ENCODE data around the gene STARD13. TPM values are rescaled to one million over a fixed set of nuclear protein-coding genes. Genes with fewer than 3 reads are reported as not detected.

The STARD13 gene
- total RNA-seq, 2 experiments from 2014 or later, result 0.57 TPM; not detected in 1

GRCh38 chr13:33252135-33252534 lies 33.4 kb downstream of the STARD13 start:
- Histone ChIP-seq H3K4me1 (ENCODE audit: insufficient read depth, low read length, poor library complexity, severe bottlenecking) (no peaks in the 10 kb centered on the region), H2AFZ (ENCODE audit: low read length) (no peak overlapping the region), H3K4me2 (ENCODE audit: low read length) (no peak overlapping the region), H4K20me1 (ENCODE audit: insufficient read depth, low read length) (no peaks in the 10 kb centered on the region), H3K36me3 (ENCODE audit: insufficient read depth, low read length) (no peaks in the 10 kb centered on the region), H3K9me2 (ENCODE audit: insufficient read depth, low read length) (no peaks in the 10 kb centered on the region), H3K4me3 (ENCODE audit: low read depth, low read length, poor library complexity, severe bottlenecking) (no peak overlapping the region), H3K27ac (ENCODE audit: low read depth, low read length, poor library complexity, severe bottlenecking) (no peak overlapping the region), H3K9me3 (ENCODE audit: low read length) (no peaks in the 10 kb centered on the region), H3K79me2 (ENCODE audit: insufficient read depth, low read depth, low read length) (no peaks in the 10 kb centered on the region)
- DNase-seq (ENCODE audit: low spot score), result no peak
- intact Hi-C loops (cut with micrococcal nuclease; ENCODE audit: unreplicated experiment), result no loop called here
- ChIA-PET CTCF (ENCODE audit: unreplicated experiment) (no interaction called here), POLR2A (interaction anchor here (0.9 to 1.7 kb wide), 3 partner anchors 9 to 12 kb away, joined by 3 to 6 read pairs (median 4); no protein-coding TSS in a partner anchor)
- TF ChIP-seq EZH2phosphoT487 (IDR thresholded peaks at IDR 0.05; ENCODE audit: borderline replicate concordance, low read depth, low read length) (no peak), CTCF (conservative IDR thresholded peaks at IDR 0.05; ENCODE audit: low read length) (no peak)
- no TSS peak for BruUV-seq (replicated peaks)

GRCh38 chr13:33251131-33251661 lies 34.4 kb downstream of the STARD13 start:
- no peak overlapping the region for H3K4me3 ChIP-seq (ENCODE audit: low read depth, low read length, poor library complexity, severe bottlenecking)
- CTCF ChIA-PET (ENCODE audit: unreplicated experiment), result no interaction called here
- no peak overlapping the region for H3K27ac ChIP-seq (ENCODE audit: low read depth, low read length, poor library complexity, severe bottlenecking)
- no peak for DNase-seq (ENCODE audit: low spot score)
- H3K4me2 ChIP-seq (ENCODE audit: low read length), result no peak overlapping the region
- BruUV-seq (replicated peaks), result no TSS peak
- H3K36me3 ChIP-seq (ENCODE audit: insufficient read depth, low read length), result no peaks in the 10 kb centered on the region
- H3K9me2 ChIP-seq (ENCODE audit: insufficient read depth, low read length), result no peaks in the 10 kb centered on the region
- H3K79me2 ChIP-seq (ENCODE audit: insufficient read depth, low read depth, low read length), result no peaks in the 10 kb centered on the region
- POLR2A ChIA-PET, result interaction anchor here (0.9 to 1.0 kb wide), 3 partner anchors 10 to 14 kb away, joined by 3 to 4 read pairs (median 3); no protein-coding TSS in a partner anchor
- H2AFZ ChIP-seq (ENCODE audit: low read length), result no peak overlapping the region
- TF ChIP-seq EZH2phosphoT487 (IDR thresholded peaks at IDR 0.05; ENCODE audit: borderline replicate concordance, low read depth, low read length) (no peak), CTCF (conservative IDR thresholded peaks at IDR 0.05; ENCODE audit: low read length) (no peak)
- no peaks in the 10 kb centered on the region for H4K20me1 ChIP-seq (ENCODE audit: insufficient read depth, low read length)
- intact Hi-C loops (cut with micrococcal nuclease; ENCODE audit: unreplicated experiment), result no loop called here
- H3K4me1 ChIP-seq (ENCODE audit: insufficient read depth, low read length, poor library complexity, severe bottlenecking), result no peaks in the 10 kb centered on the region
- no peaks in the 10 kb centered on the region for H3K9me3 ChIP-seq (ENCODE audit: low read length)

GRCh38 chr13:33250609-33251008 lies 34.9 kb downstream of the STARD13 start:
- H3K4me3 ChIP-seq (ENCODE audit: low read depth, low read length, poor library complexity, severe bottlenecking), result no peak overlapping the region
- no peaks in the 10 kb centered on the region for H4K20me1 ChIP-seq (ENCODE audit: insufficient read depth, low read length)
- POLR2A ChIA-PET, result interaction anchor here (0.6 to 1.0 kb wide), 2 partner anchors 13 to 959 kb away, joined by 3 read pairs; no protein-coding TSS in a partner anchor
- intact Hi-C loops (cut with micrococcal nuclease; ENCODE audit: unreplicated experiment), result no loop called here
- DNase-seq (ENCODE audit: low spot score), result no peak
- TF ChIP-seq EZH2phosphoT487 (IDR thresholded peaks at IDR 0.05; ENCODE audit: borderline replicate concordance, low read depth, low read length) (no peak), CTCF (conservative IDR thresholded peaks at IDR 0.05; ENCODE audit: low read length) (no peak)
- H2AFZ ChIP-seq (ENCODE audit: low read length), result no peak overlapping the region
- CTCF ChIA-PET (ENCODE audit: unreplicated experiment), result no interaction called here
- no peaks in the 10 kb centered on the region for H3K9me2 ChIP-seq (ENCODE audit: insufficient read depth, low read length)
- H3K79me2 ChIP-seq (ENCODE audit: insufficient read depth, low read depth, low read length), result no peaks in the 10 kb centered on the region
- BruUV-seq (replicated peaks), result no TSS peak
- H3K36me3 ChIP-seq (ENCODE audit: insufficient read depth, low read length), result no peaks in the 10 kb centered on the region
- H3K9me3 ChIP-seq (ENCODE audit: low read length), result no peaks in the 10 kb centered on the region
- no peak overlapping the region for H3K27ac ChIP-seq (ENCODE audit: low read depth, low read length, poor library complexity, severe bottlenecking)
- H3K4me1 ChIP-seq (ENCODE audit: insufficient read depth, low read length, poor library complexity, severe bottlenecking), result no peaks in the 10 kb centered on the region
- H3K4me2 ChIP-seq (ENCODE audit: low read length), result no peak overlapping the region

Data from OCI-LY7 (cell line).